GM12801 (cell line): ENCODE measurements around the gene OR13C9.

Source experiments
- TF ChIP-seq, protein P1 (sequence below): IDR thresholded peaks from one replicate; pipeline ENCODE4 v1.5.1; 2011; ENCODE audit warnings: control low read depth; ENCODE audit not compliant: insufficient read length; ENCODE audit errors: extremely low read depth

Gene OR13C9, protein sequence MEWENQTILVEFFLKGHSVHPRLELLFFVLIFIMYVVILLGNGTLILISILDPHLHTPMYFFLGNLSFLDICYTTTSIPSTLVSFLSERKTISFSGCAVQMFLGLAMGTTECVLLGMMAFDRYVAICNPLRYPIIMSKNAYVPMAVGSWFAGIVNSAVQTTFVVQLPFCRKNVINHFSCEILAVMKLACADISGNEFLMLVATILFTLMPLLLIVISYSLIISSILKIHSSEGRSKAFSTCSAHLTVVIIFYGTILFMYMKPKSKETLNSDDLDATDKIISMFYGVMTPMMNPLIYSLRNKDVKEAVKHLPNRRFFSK

GRCh38 chr9:104618104-104618503 is at the start of gene OR13C9:
TSS of gene OR13C9 (minus strand) at chr9:104618204. CDS start at chr9:104618204, 0 bp downstream.
- TF ChIP-seq, protein P1, sequence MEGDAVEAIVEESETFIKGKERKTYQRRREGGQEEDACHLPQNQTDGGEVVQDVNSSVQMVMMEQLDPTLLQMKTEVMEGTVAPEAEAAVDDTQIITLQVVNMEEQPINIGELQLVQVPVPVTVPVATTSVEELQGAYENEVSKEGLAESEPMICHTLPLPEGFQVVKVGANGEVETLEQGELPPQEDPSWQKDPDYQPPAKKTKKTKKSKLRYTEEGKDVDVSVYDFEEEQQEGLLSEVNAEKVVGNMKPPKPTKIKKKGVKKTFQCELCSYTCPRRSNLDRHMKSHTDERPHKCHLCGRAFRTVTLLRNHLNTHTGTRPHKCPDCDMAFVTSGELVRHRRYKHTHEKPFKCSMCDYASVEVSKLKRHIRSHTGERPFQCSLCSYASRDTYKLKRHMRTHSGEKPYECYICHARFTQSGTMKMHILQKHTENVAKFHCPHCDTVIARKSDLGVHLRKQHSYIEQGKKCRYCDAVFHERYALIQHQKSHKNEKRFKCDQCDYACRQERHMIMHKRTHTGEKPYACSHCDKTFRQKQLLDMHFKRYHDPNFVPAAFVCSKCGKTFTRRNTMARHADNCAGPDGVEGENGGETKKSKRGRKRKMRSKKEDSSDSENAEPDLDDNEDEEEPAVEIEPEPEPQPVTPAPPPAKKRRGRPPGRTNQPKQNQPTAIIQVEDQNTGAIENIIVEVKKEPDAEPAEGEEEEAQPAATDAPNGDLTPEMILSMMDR, result no peak

- TF ChIP-seq, protein P1, result no peak
Observed at GRCh38 chr9:104658496-104659195, 40.6 kb upstream of the OR13C9 start.

- TF ChIP-seq, protein P1, result no peak
Observed at GRCh38 chr9:104635456-104635855, 17.5 kb upstream of the OR13C9 start.

GRCh38 chr9:104633976-104634520 is 16.0 kb upstream of the OR13C9 start:
- TF ChIP-seq, protein P1, result no peak

GRCh38 chr9:104617418-104617817 is 586 bp downstream of the OR13C9 start:
- TF ChIP-seq, protein P1, result no peak

GRCh38 chr9:104611213-104611612 is 6.8 kb downstream of the OR13C9 start:
- TF ChIP-seq, protein P1, result no peak

GRCh38 chr9:104608336-104608735 is 9.7 kb downstream of the OR13C9 start:
- TF ChIP-seq, protein P1, result no peak
